ENCODE results near the gene C9orf57.
"Not testable (repeated sequence)": the region's sequence is repeated elsewhere in the genome, so short reads cannot be mapped to it uniquely, and the experiment has no call there.

Gene C9orf57

GRCh38 chr9:72023596-72023995, 36.8 kb downstream of the C9orf57 start:
- DNase-seq (ENCODE audit: low read depth, low spot score): no peak

- no peak for DNase-seq (ENCODE audit: low read depth, low spot score)
Observed at GRCh38 chr9:72022841-72023240, 37.6 kb downstream of the C9orf57 start.

- DNase-seq (ENCODE audit: low read depth, low spot score): no peak
Observed at GRCh38 chr9:72013292-72013760, 47.1 kb downstream of the C9orf57 start.

GRCh38 chr9:72012646-72013045, 47.8 kb downstream of the C9orf57 start:
- DNase-seq (ENCODE audit: low read depth, low spot score): no peak

- not testable (repeated sequence) for DNase-seq (ENCODE audit: low read depth, low spot score)
Observed at GRCh38 chr9:72007726-72008125, 52.7 kb downstream of the C9orf57 start.

GRCh38 chr9:72006501-72006900, 53.9 kb downstream of the C9orf57 start:
- no peak for DNase-seq (ENCODE audit: low read depth, low spot score)

GRCh38 chr9:72005451-72005850, 55.0 kb downstream of the C9orf57 start:
- DNase-seq (ENCODE audit: low read depth, low spot score): no peak

Data from activated CD4-positive, CD25-positive, alpha-beta regulatory T cell treated with anti-CD3 and anti-CD28 coated beads, Interleukin-2, amount 50 U/mL, for 16 hours (primary cell).